ENCODE data around the gene RAB24.
"Not testable (repeated sequence)": the region's sequence is repeated elsewhere in the genome, so short reads cannot be mapped to it uniquely, and the experiment has no call there.

The RAB24 gene

DNA sequence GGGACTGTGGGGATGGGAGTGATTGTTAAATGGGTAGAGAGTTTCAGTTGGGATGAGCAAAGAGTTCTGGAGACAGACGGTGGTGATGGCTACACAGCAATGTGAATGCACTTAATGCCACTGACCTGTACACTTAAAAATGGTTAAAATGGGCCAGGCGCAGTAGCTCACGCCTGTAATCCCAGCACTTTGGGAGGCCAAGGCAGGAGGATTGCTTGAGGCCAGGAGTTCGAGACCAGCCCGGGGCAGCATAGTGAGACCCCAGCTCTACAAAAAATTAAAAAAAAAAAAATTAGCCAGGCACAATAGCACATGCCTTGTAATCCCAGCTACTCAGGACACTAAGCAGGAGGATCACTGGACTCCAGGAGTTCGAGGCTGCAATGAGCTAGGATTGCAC, 40.3 kb upstream of the RAB24 start:
- no peaks in the 10 kb centered on the region for H3K9me3 ChIP-seq (ENCODE audit: control insufficient read depth, low read length)
- peaks cover 30% of the 10 kb centered on the region for H3K36me3 ChIP-seq (ENCODE audit: control insufficient read depth, insufficient read depth, low read length)
- H3K4me1 ChIP-seq (ENCODE audit: control insufficient read depth, insufficient read depth, low read length, poor library complexity, severe bottlenecking) = no peaks in the 10 kb centered on the region
- no peak for DNase-seq
- no peak overlapping the region for H3K4me3 ChIP-seq (ENCODE audit: insufficient read depth, low read depth, low read length, poor library complexity, severe bottlenecking)
- no peak overlapping the region for H3K27ac ChIP-seq (ENCODE audit: insufficient read depth, low read length, poor library complexity, severe bottlenecking)
- H3K27me3 ChIP-seq (replicated peaks; ENCODE audit: control insufficient read depth, insufficient read depth, low read length, poor library complexity, severe bottlenecking) = no peaks in the 10 kb centered on the region

DNA sequence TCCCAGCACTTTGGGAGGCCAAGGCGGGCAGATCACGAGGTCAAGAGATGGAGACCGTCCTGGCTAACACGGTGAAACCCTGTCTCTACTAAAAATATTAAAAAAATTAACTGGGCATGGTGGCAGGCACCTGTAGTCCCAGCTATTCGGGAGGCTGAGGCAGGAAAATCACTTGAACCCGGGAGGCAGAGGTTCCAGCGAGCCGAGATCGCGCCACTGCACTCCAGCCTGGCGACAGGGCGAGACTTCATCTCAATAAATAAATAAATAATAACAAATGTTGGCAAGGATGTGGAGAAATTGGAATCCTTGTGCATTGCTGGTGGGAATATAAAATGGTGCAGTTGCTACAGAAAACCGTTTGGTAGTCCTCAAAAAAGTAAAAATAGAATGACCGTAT, 39.5 kb upstream of the RAB24 start:
- not testable (repeated sequence) for H3K4me3 ChIP-seq (ENCODE audit: insufficient read depth, low read depth, low read length, poor library complexity, severe bottlenecking); H3K27ac ChIP-seq (ENCODE audit: insufficient read depth, low read length, poor library complexity, severe bottlenecking); H3K4me1 ChIP-seq (ENCODE audit: control insufficient read depth, insufficient read depth, low read length, poor library complexity, severe bottlenecking); DNase-seq; H3K9me3 ChIP-seq (ENCODE audit: control insufficient read depth, low read length); H3K27me3 ChIP-seq (replicated peaks; ENCODE audit: control insufficient read depth, insufficient read depth, low read length, poor library complexity, severe bottlenecking)
- peaks cover 37% of the 10 kb centered on the region for H3K36me3 ChIP-seq (ENCODE audit: control insufficient read depth, insufficient read depth, low read length)

DNA sequence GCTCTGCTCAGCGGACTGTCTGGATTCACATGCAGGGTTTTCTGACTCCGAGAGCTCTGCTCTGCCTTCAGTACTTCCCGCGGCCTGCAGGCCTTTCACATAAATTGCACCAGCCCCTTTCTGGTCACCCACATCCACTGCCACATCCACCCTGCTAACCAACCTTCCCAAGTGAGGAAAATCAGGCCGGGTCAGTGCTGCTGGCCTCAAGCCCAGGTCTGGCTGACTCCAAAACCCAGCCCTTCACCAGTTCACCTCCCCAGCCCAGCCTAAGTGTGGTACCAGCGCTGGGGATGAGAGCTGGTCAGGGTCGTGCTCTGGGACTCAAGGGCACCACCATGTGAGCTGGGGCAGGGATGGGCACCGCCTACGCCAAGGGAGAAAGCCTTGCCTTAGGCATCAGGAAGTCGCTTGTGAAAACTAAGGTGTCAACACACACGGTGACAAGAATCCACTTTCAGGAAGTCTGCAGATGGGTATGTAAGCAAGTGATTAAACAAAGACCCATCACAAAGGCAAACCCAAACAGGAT, 35.7 kb upstream of the RAB24 start:
- H3K4me1 ChIP-seq (ENCODE audit: control insufficient read depth, insufficient read depth, low read length, poor library complexity, severe bottlenecking) = no peaks in the 10 kb centered on the region
- H3K9me3 ChIP-seq (ENCODE audit: control insufficient read depth, low read length) = no peaks in the 10 kb centered on the region
- no peak overlapping the region for H3K4me3 ChIP-seq (ENCODE audit: insufficient read depth, low read depth, low read length, poor library complexity, severe bottlenecking)
- H3K36me3 ChIP-seq (ENCODE audit: control insufficient read depth, insufficient read depth, low read length) = peaks cover 64% of the 10 kb centered on the region
- H3K27ac ChIP-seq (ENCODE audit: insufficient read depth, low read length, poor library complexity, severe bottlenecking) = no peak overlapping the region
- DNase-seq = no peak
- H3K27me3 ChIP-seq (replicated peaks; ENCODE audit: control insufficient read depth, insufficient read depth, low read length, poor library complexity, severe bottlenecking) = no peaks in the 10 kb centered on the region

DNA sequence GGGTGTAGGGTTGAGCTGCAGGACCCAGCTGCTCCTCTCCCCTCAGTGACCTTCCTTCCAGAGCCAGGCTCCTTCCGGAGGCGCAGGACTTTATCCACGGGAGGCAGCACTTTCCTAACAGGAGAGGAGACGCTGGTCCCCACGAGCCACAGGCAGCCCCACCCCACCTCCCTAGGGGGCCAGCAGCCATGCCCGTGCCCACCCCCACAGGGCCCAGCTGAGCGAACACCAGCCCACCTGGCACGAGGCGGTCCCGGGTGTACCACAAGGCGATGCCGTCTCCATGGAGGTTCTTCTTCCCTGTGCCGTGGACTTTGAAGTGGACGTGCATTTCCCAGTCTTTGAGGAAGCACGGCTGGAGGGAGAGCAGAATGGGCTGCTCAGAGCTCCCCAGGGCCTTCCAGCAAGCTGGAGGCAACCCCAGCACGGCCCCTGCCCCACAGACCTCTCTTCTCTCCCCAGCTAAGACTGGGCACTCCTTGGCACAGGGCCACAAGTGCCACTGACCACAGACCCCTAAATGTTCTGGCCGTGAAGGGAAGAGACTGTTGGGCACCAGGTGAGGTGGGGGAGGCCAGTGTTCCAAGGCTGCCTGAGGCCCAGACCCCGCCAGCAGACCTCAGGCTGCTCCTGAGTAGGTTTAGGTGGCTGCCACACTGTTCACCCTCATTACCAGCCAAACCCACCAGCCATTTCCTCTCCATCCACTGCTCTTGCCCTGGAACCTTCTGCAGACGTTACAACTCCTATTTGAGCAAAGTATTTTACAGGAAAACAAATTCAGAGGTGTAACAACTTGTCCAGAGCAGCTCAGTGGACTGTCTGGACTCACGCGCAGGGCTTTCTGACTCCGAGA, 35.0 kb upstream of the RAB24 start:
- no peak overlapping the region for H3K4me3 ChIP-seq (ENCODE audit: insufficient read depth, low read depth, low read length, poor library complexity, severe bottlenecking)
- no peak overlapping the region for H3K27ac ChIP-seq (ENCODE audit: insufficient read depth, low read length, poor library complexity, severe bottlenecking)
- no peaks in the 10 kb centered on the region for H3K27me3 ChIP-seq (replicated peaks; ENCODE audit: control insufficient read depth, insufficient read depth, low read length, poor library complexity, severe bottlenecking)
- H3K4me1 ChIP-seq (ENCODE audit: control insufficient read depth, insufficient read depth, low read length, poor library complexity, severe bottlenecking) = no peaks in the 10 kb centered on the region
- DNase-seq = no peak
- H3K36me3 ChIP-seq (ENCODE audit: control insufficient read depth, insufficient read depth, low read length) = peaks cover 71% of the 10 kb centered on the region
- H3K9me3 ChIP-seq (ENCODE audit: control insufficient read depth, low read length) = no peaks in the 10 kb centered on the region

DNA sequence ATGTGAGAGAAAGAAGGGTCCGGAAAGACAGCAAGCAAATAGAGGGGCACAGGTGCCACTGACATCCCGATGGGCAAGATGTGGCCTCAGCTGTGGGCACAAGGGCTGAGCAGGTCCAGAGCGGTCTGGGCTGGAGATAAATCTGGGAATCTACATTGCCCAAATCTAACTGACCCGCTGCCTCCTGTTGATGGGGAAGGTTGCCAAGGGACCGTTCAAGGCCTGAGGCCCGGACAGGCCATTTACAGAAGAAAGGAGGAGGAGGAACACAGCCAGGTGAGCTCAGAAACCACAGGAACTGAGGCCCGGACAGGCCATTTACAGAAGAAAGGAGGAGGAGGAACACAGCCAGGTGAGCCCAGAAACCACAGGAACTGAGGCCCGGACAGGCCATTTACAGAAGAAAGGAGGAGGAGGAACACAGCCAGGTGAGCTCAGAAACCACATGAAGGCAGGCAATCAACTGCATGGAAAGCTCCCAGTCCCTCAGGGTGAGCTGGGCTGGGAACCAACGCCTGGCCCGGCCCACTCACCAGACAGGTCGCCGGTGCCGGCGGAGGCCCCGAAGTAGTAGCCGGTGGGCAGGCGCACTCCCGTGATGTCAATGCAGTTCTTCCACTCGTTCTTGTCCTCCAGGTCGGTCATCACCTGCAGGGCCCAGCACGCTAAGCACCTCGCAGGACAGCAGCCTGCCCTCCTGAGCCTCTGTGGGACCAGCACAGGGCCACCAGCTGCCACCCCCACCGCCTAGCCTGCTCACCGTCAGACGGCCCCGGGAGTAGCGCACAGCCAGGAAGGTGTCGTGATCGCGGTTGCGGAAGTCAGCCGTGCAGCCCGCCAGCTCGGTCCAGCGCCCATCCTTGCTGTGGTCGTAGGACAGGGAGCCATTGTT, 33.3 kb upstream of the RAB24 start:
- no peak for DNase-seq
- Histone ChIP-seq H3K4me3 (ENCODE audit: insufficient read depth, low read depth, low read length, poor library complexity, severe bottlenecking) (no peak overlapping the region), H3K27ac (ENCODE audit: insufficient read depth, low read length, poor library complexity, severe bottlenecking) (no peak overlapping the region), H3K36me3 (ENCODE audit: control insufficient read depth, insufficient read depth, low read length) (peaks cover 87% of the 10 kb centered on the region), H3K4me1 (ENCODE audit: control insufficient read depth, insufficient read depth, low read length, poor library complexity, severe bottlenecking) (no peaks in the 10 kb centered on the region), H3K27me3 (replicated peaks; ENCODE audit: control insufficient read depth, insufficient read depth, low read length, poor library complexity, severe bottlenecking) (no peaks in the 10 kb centered on the region), H3K9me3 (ENCODE audit: control insufficient read depth, low read length) (no peaks in the 10 kb centered on the region)

DNA sequence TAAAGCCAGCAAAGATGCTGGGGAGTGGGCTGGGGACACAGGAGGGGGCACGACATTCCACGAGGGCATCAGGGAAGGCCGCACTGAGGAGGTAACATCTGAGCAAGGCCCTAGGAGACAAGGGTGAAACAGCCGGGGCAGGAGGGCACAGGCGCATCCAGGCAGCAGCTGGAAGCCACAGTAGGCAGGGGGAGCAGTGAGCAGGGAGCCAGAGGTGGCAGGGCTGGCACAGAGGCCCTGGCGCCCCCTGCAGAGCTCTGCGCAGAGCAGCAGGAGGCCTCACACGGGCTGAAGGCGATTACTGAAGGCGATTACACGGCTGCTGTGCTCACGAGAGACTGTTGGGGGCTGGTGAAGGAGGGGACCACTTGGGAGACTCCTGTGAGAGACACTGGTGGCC, 32.6 kb upstream of the RAB24 start:
- Histone ChIP-seq H3K27ac (ENCODE audit: insufficient read depth, low read length, poor library complexity, severe bottlenecking) (no peak overlapping the region), H3K4me3 (ENCODE audit: insufficient read depth, low read depth, low read length, poor library complexity, severe bottlenecking) (no peak overlapping the region), H3K4me1 (ENCODE audit: control insufficient read depth, insufficient read depth, low read length, poor library complexity, severe bottlenecking) (no peaks in the 10 kb centered on the region), H3K36me3 (ENCODE audit: control insufficient read depth, insufficient read depth, low read length) (peaks cover 89% of the 10 kb centered on the region), H3K27me3 (replicated peaks; ENCODE audit: control insufficient read depth, insufficient read depth, low read length, poor library complexity, severe bottlenecking) (no peaks in the 10 kb centered on the region), H3K9me3 (ENCODE audit: control insufficient read depth, low read length) (no peaks in the 10 kb centered on the region)
- no peak for DNase-seq

DNA sequence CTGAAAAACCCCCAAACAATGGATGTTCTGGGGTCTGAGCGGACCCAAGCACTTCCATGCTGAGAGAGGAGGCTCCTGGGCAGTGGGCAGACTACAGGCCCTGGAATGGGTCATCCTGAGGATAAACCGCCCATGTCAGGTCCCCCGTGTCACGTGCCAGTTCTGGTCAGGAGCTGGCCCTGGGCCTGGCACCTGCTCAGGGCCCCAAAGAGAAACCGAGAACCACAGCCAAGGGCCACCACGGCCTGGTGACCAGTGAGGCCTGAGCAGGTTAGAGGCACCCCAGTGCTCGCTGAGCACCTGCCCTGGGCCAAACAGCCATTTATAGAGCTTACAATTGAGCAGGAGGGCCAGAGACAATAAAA, 32.2 kb upstream of the RAB24 start:
- Histone ChIP-seq H3K4me3 (ENCODE audit: insufficient read depth, low read depth, low read length, poor library complexity, severe bottlenecking) (no peak overlapping the region), H3K27ac (ENCODE audit: insufficient read depth, low read length, poor library complexity, severe bottlenecking) (no peak overlapping the region), H3K27me3 (replicated peaks; ENCODE audit: control insufficient read depth, insufficient read depth, low read length, poor library complexity, severe bottlenecking) (no peaks in the 10 kb centered on the region), H3K36me3 (ENCODE audit: control insufficient read depth, insufficient read depth, low read length) (peaks cover 93% of the 10 kb centered on the region), H3K9me3 (ENCODE audit: control insufficient read depth, low read length) (no peaks in the 10 kb centered on the region), H3K4me1 (ENCODE audit: control insufficient read depth, insufficient read depth, low read length, poor library complexity, severe bottlenecking) (no peaks in the 10 kb centered on the region)
- DNase-seq = no peak

DNA sequence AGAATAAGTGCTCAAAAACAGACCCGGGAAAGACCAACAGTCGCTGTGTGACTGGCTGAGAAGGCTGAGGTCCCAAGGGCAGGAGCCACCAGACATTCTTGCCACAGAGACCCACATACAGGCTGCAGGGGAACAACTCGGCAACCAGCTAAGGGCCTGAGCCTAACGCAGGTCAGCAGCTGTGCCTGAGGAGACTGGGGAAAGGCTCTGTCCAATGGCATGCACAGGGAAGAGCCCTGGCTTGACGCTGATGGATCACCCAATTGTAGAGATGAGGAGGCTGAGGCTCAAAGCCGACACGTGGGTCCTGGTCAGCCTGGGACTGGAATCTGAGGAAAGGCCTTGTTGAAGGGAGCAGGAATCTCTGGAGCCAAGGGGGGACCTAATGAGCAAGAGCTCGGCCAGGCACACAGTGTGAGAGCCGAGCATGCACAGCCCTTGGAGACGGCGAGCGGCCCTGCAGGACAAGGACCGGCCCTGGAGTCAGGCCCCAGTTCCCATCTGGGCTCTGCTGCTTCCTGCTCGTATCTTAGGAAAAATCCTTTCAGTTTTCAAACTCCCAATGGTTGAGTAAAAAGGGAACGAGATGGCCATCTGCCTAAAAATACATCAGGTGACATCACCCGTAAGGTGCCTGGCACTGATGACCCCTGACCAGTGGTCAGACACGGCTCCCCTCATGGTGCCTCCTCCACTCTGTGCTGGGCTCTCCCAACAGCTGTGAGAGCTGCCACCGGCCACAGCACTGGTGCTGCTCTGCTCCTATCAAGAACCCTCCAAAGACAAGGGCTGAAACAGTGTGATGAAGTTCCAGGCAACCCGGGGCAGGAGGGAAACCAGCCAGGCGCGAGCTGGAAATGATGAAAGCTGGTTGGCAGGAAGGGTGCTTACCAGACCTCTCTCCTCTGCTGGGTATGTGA, 31.5 kb upstream of the RAB24 start:
- Histone ChIP-seq H3K4me3 (ENCODE audit: insufficient read depth, low read depth, low read length, poor library complexity, severe bottlenecking) (no peak overlapping the region), H3K4me1 (ENCODE audit: control insufficient read depth, insufficient read depth, low read length, poor library complexity, severe bottlenecking) (no peaks in the 10 kb centered on the region), H3K36me3 (ENCODE audit: control insufficient read depth, insufficient read depth, low read length) (peaks cover 95% of the 10 kb centered on the region), H3K9me3 (ENCODE audit: control insufficient read depth, low read length) (no peaks in the 10 kb centered on the region), H3K27ac (ENCODE audit: insufficient read depth, low read length, poor library complexity, severe bottlenecking) (no peak overlapping the region), H3K27me3 (replicated peaks; ENCODE audit: control insufficient read depth, insufficient read depth, low read length, poor library complexity, severe bottlenecking) (no peaks in the 10 kb centered on the region)
- DNase-seq = no peak

DNA sequence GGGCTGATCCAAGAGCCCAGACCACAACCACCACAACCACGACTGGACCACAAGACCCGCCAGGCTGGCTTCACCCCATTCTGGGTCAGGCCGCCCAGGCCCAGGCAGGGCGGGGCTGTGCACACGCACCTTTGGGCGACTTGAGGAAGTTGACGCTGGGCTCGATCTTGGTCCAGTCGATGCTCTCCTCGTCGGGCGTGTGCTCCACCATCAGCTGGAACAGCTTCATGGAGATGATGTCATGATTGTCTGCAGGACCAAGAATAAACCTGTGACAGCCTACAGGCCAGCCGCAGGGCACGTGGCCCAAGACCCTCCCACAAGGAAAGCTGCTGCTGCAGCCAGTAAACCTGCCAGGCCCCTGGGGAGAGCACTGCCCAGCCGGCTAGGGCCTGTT, 30.6 kb upstream of the RAB24 start:
- DNase-seq = no peak
- Histone ChIP-seq H3K4me3 (ENCODE audit: insufficient read depth, low read depth, low read length, poor library complexity, severe bottlenecking) (no peak overlapping the region), H3K36me3 (ENCODE audit: control insufficient read depth, insufficient read depth, low read length) (peaks cover 87% of the 10 kb centered on the region), H3K27ac (ENCODE audit: insufficient read depth, low read length, poor library complexity, severe bottlenecking) (no peak overlapping the region), H3K27me3 (replicated peaks; ENCODE audit: control insufficient read depth, insufficient read depth, low read length, poor library complexity, severe bottlenecking) (no peaks in the 10 kb centered on the region), H3K4me1 (ENCODE audit: control insufficient read depth, insufficient read depth, low read length, poor library complexity, severe bottlenecking) (no peaks in the 10 kb centered on the region), H3K9me3 (ENCODE audit: control insufficient read depth, low read length) (no peaks in the 10 kb centered on the region)
